AG04449 (cell line): ENCODE results near the gene SCN9A.

ENCODE experiments used
- CTCF ChIA-PET: fragments of 350-600 bp; formaldehyde crosslinking; extraction: SDS; loops from one replicate; lab custom pipeline; 2021; ENCODE audit warnings: antibody characterized with exemption; lab: Yijun Ruan, JAX
- POLR2A ChIA-PET: fragments of 400-600, 350-600 bp; formaldehyde crosslinking; extraction: SDS; loops from one replicate; lab custom pipeline; 2020; ENCODE audit warnings: antibody characterized with exemption, inconsistent platforms; lab: Yijun Ruan, JAX
- DNase-seq: peaks from one replicate; pipeline ENCODE4 v3.0.0-alpha.2; 2010; ENCODE audit warnings: low read depth, low spot score
- H3K4me3 ChIP-seq: 2 replicates; pipeline ENCODE4 v1.5.1; 2011; ENCODE audit warnings: low read depth, mild to moderate bottlenecking, control low read depth, low read length
- CTCF ChIP-seq: IDR thresholded peaks from one replicate; pipeline ENCODE4 v1.5.1; 2011; ENCODE audit warnings: mild to moderate bottlenecking, moderate library complexity, low read length, control low read depth, inconsistent platforms; ENCODE audit not compliant: insufficient read depth; ENCODE audit errors: missing control alignments

SCN9A gene

GRCh38 chr2:166156985-166157490, 218.7 kb downstream of the SCN9A start:
- TF ChIP-seq CTCF: no peak
- H3K4me3 ChIP-seq: no peak overlapping the region
- no peak for DNase-seq
- ChIA-PET POLR2A (no interaction called here), CTCF (no interaction called here)

GRCh38 chr2:166155589-166155988, 220.2 kb downstream of the SCN9A start:
- POLR2A ChIA-PET: no interaction called here
- CTCF ChIA-PET: interaction anchor here (1.3 to 1.8 kb wide), 2 partner anchors 9 to 25 kb away, joined by 3 to 7 read pairs; no protein-coding TSS in a partner anchor
- DNase-seq: no peak
- no peak for TF ChIP-seq CTCF
- no peak overlapping the region for H3K4me3 ChIP-seq

- TF ChIP-seq CTCF: no peak
- no peak for DNase-seq
- CTCF ChIA-PET: interaction anchor here (0.9 to 1.8 kb wide), 4 partner anchors 8 to 28 kb away, joined by 3 to 7 read pairs (median 4); no protein-coding TSS in a partner anchor
- no peak overlapping the region for H3K4me3 ChIP-seq
- POLR2A ChIA-PET: no interaction called here
These were observed 220.9 kb downstream of the SCN9A start for GRCh38 chr2:166154685-166155338.

DNA sequence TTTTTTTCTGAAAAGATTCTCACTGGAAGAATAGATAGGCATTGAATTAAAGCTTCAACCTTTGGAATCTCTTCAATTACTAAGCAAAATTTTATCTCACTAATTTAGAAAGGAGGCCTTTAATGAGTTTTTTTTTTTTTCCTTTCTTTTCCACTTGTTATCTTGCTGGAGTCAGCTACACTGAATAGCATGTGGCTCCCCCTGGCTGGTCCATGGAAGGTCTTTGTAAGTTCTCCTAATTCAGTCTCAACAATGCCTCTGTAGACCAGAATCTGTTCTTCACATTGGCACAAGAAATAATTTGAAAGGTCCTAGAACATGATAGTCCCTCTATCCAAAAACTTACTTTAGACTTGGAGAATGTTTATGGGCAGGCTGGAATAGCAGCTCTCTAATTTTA, 223.7 kb downstream of the SCN9A start:
- no peak for TF ChIP-seq CTCF
- POLR2A ChIA-PET: no interaction called here
- DNase-seq: no peak
- CTCF ChIA-PET: interaction anchor here (0.8 to 2.4 kb wide), 2 partner anchors 12 to 23 kb away, joined by 3 to 6 read pairs; partner anchors contain the start of gene SCN1A
- no peak overlapping the region for H3K4me3 ChIP-seq

GRCh38 chr2:166148500-166149400, 227.0 kb downstream of the SCN9A start:
- POLR2A ChIA-PET: no interaction called here
- CTCF ChIA-PET: no interaction called here
- no peak overlapping the region for H3K4me3 ChIP-seq
- TF ChIP-seq CTCF: no peak
- no peak for DNase-seq

GRCh38 chr2:166147883-166148282, 227.9 kb downstream of the SCN9A start:
- no peak for TF ChIP-seq CTCF
- POLR2A ChIA-PET: no interaction called here

More at GRCh38 chr2:166147883-166148282, 227.9 kb downstream of the SCN9A start:
- DNase-seq: no peak
- no peak overlapping the region for H3K4me3 ChIP-seq
- CTCF ChIA-PET: no interaction called here
